ENCODE measurements around the gene RAB11A. TPM values are rescaled to one million over a fixed set of nuclear protein-coding genes. Genes with fewer than 3 reads are reported as not detected.

RAB11A gene
- 100 to 1,000 TPM; 141 to 151 TPM for total RNA-seq

- H3K36me3 Mint-ChIP-seq: peaks cover 10% of the 10 kb centered on the region
- peak within 1 kb of the TSS; percentile 100 for H3K4me3 Mint-ChIP-seq
- POLR2A ChIA-PET: interaction anchor here (0.6 to 3.2 kb wide), 25 partner anchors 9 to 636 kb away, joined by 3 to 28 read pairs (median 4); partner anchors contain the start of genes DENND4A, HACD3, INTS14 and ZWILCH
Observed at GRCh38 chr15:65869126-65869953, at the start of gene RAB11A. TSS of gene RAB11A (plus strand) at chr15:65869491. CDS start at chr15:65869586, 95 bp downstream.

GRCh38 chr15:65819563-65819960 is 49.7 kb upstream of the RAB11A start:
- H3K4me1 Mint-ChIP-seq: peaks cover 47% of the 10 kb centered on the region

More at GRCh38 chr15:65869126-65869953, at the start of gene RAB11A:
- peaks cover 3% of the 10 kb centered on the region for H3K27me3 Mint-ChIP-seq
- H3K4me1 Mint-ChIP-seq: peaks cover 18% of the 10 kb centered on the region
- peak within 1 kb of the TSS; percentile 98 for H3K27ac Mint-ChIP-seq
- DNase-seq (peak; percentile 94), ATAC-seq (ENCODE audit: low read depth) (peak; percentile 93)
- no peaks in the 10 kb centered on the region for H3K9me3 Mint-ChIP-seq

GRCh38 chr15:65821070-65821469 is 48.2 kb upstream of the RAB11A start:
- DNase-seq (no peak), ATAC-seq (ENCODE audit: low read depth) (no peak)
- no peaks in the 10 kb centered on the region for H3K36me3 Mint-ChIP-seq
- peak overlapping the region; percentile 20 for H3K4me3 Mint-ChIP-seq
- no peaks in the 10 kb centered on the region for H3K9me3 Mint-ChIP-seq
- H3K27ac Mint-ChIP-seq: peak overlapping the region; percentile 85
- H3K27me3 Mint-ChIP-seq: no peaks in the 10 kb centered on the region
- H3K4me1 Mint-ChIP-seq: peaks cover 47% of the 10 kb centered on the region
- POLR2A ChIA-PET: interaction anchor here (2.9 to 4.8 kb wide), 2 partner anchors 12 to 29 kb away, joined by 24 to 84 read pairs; partner anchors contain the start of gene DENND4A

More at GRCh38 chr15:65819563-65819960, 49.7 kb upstream of the RAB11A start:
- ATAC-seq (ENCODE audit: low read depth) (no peak), DNase-seq (no peak)
- Mint-ChIP-seq H3K9me3 (no peaks in the 10 kb centered on the region), H3K36me3 (no peaks in the 10 kb centered on the region), H3K27me3 (no peaks in the 10 kb centered on the region), H3K4me3 (peak overlapping the region; percentile 66), H3K27ac (peak overlapping the region; percentile 85)
- POLR2A ChIA-PET: interaction anchor here (0.6 to 4.9 kb wide), 10 partner anchors 8 to 536 kb away, joined by 3 to 84 read pairs (median 4); partner anchors contain the start of genes DENND4A and RAB11A

GRCh38 chr15:65822316-65822715 is 47.0 kb upstream of the RAB11A start:
- POLR2A ChIA-PET: interaction anchor here (0.6 to 4.0 kb wide), 2 partner anchors 31 to 186 kb away, joined by 3 to 23 read pairs; partner anchors contain the start of gene DENND4A
- H3K36me3 Mint-ChIP-seq: peaks cover 1% of the 10 kb centered on the region
- H3K4me3 Mint-ChIP-seq: no peak overlapping the region
- H3K27ac Mint-ChIP-seq: no peak overlapping the region
- ATAC-seq (ENCODE audit: low read depth) (no peak), DNase-seq (no peak)
- H3K9me3 Mint-ChIP-seq: no peaks in the 10 kb centered on the region
- H3K4me1 Mint-ChIP-seq: peaks cover 48% of the 10 kb centered on the region
- H3K27me3 Mint-ChIP-seq: no peaks in the 10 kb centered on the region

GRCh38 chr15:65824031-65824743 is 45.1 kb upstream of the RAB11A start:
- Mint-ChIP-seq H3K27ac (no peak overlapping the region), H3K9me3 (no peaks in the 10 kb centered on the region), H3K27me3 (no peaks in the 10 kb centered on the region), H3K4me1 (peaks cover 50% of the 10 kb centered on the region), H3K4me3 (no peak overlapping the region), H3K36me3 (peaks cover 2% of the 10 kb centered on the region)
- ATAC-seq (ENCODE audit: low read depth) (no peak), DNase-seq (no peak)
- POLR2A ChIA-PET: interaction anchor here (0.7 to 4.0 kb wide), 2 partner anchors 33 to 58 kb away, joined by 3 to 23 read pairs; partner anchors contain the start of gene DENND4A

GRCh38 chr15:65824941-65825544 is 44.2 kb upstream of the RAB11A start:
- DNase-seq (no peak), ATAC-seq (ENCODE audit: low read depth) (no peak)
- Mint-ChIP-seq H3K4me1 (peaks cover 46% of the 10 kb centered on the region), H3K4me3 (no peak overlapping the region), H3K9me3 (no peaks in the 10 kb centered on the region), H3K36me3 (peaks cover 2% of the 10 kb centered on the region), H3K27me3 (no peaks in the 10 kb centered on the region), H3K27ac (no peak overlapping the region)
- POLR2A ChIA-PET: interaction anchor here (4.0 kb wide), 1 partner anchor 34 kb away, joined by 23 read pairs; the partner anchor contains the start of gene DENND4A

- POLR2A ChIA-PET: interaction anchor here (0.6 to 3.3 kb wide), 5 partner anchors 8 to 934 kb away, joined by 3 to 51 read pairs (median 6); partner anchors contain the start of gene DENND4A
- no peaks in the 10 kb centered on the region for H3K27me3 Mint-ChIP-seq
- ATAC-seq (ENCODE audit: low read depth) (no peak), DNase-seq (no peak)
- H3K4me1 Mint-ChIP-seq: peaks cover 40% of the 10 kb centered on the region
- no peaks in the 10 kb centered on the region for H3K9me3 Mint-ChIP-seq
- peaks cover 4% of the 10 kb centered on the region for H3K36me3 Mint-ChIP-seq
- H3K4me3 Mint-ChIP-seq: peak overlapping the region; percentile 64
- H3K27ac Mint-ChIP-seq: peak overlapping the region; percentile 87
Observed at GRCh38 chr15:65827065-65827464, 42.2 kb upstream of the RAB11A start.

GRCh38 chr15:65828585-65828984 is 40.7 kb upstream of the RAB11A start:
- no peaks in the 10 kb centered on the region for H3K27me3 Mint-ChIP-seq
- ATAC-seq (ENCODE audit: low read depth) (peak; percentile 72), DNase-seq (no peak)
- peak overlapping the region; percentile 63 for H3K4me3 Mint-ChIP-seq
- peak overlapping the region; percentile 81 for H3K27ac Mint-ChIP-seq
- no peaks in the 10 kb centered on the region for H3K9me3 Mint-ChIP-seq
- H3K36me3 Mint-ChIP-seq: peaks cover 4% of the 10 kb centered on the region
- peaks cover 55% of the 10 kb centered on the region for H3K4me1 Mint-ChIP-seq
- POLR2A ChIA-PET: interaction anchor here (1.0 to 3.3 kb wide), 5 partner anchors 11 to 50 kb away, joined by 3 to 51 read pairs (median 8); partner anchors contain the start of gene DENND4A

GRCh38 chr15:65829130-65829764 is 40.0 kb upstream of the RAB11A start:
- DNase-seq: no peak
- peaks cover 4% of the 10 kb centered on the region for H3K36me3 Mint-ChIP-seq
- H3K9me3 Mint-ChIP-seq: no peaks in the 10 kb centered on the region
- ATAC-seq (ENCODE audit: low read depth): peak; percentile 27
- peaks cover 58% of the 10 kb centered on the region for H3K4me1 Mint-ChIP-seq
- POLR2A ChIA-PET: interaction anchor here (1.0 to 3.3 kb wide), 5 partner anchors 11 to 51 kb away, joined by 3 to 51 read pairs (median 8); partner anchors contain the start of gene DENND4A
- no peaks in the 10 kb centered on the region for H3K27me3 Mint-ChIP-seq
- peak overlapping the region; percentile 81 for H3K27ac Mint-ChIP-seq
- peak overlapping the region; percentile 63 for H3K4me3 Mint-ChIP-seq

- no peaks in the 10 kb centered on the region for H3K9me3 Mint-ChIP-seq
- H3K27ac Mint-ChIP-seq: peak overlapping the region; percentile 94
- no peaks in the 10 kb centered on the region for H3K27me3 Mint-ChIP-seq
- DNase-seq: peak; percentile 68
- H3K4me1 Mint-ChIP-seq: peaks cover 46% of the 10 kb centered on the region
- peak; percentile 66 for ATAC-seq (ENCODE audit: low read depth)
- POLR2A ChIA-PET: interaction anchor here (0.6 to 3.5 kb wide), 9 partner anchors 13 to 528 kb away, joined by 3 to 36 read pairs (median 5); partner anchors contain the start of genes DENND4A and RAB11A
- peak overlapping the region; percentile 84 for H3K4me3 Mint-ChIP-seq
- H3K36me3 Mint-ChIP-seq: peaks cover 4% of the 10 kb centered on the region
Observed at GRCh38 chr15:65832549-65833364, 36.5 kb upstream of the RAB11A start.

GRCh38 chr15:65833501-65834205 is 35.6 kb upstream of the RAB11A start:
- no peaks in the 10 kb centered on the region for H3K9me3 Mint-ChIP-seq
- DNase-seq (no peak), ATAC-seq (ENCODE audit: low read depth) (no peak)
- no peaks in the 10 kb centered on the region for H3K27me3 Mint-ChIP-seq
- H3K4me3 Mint-ChIP-seq: peak overlapping the region; percentile 84
- H3K4me1 Mint-ChIP-seq: peaks cover 37% of the 10 kb centered on the region
- POLR2A ChIA-PET: interaction anchor here (1.0 to 3.5 kb wide), 7 partner anchors 14 to 132 kb away, joined by 3 to 36 read pairs (median 6); partner anchors contain the start of genes DENND4A and RAB11A
- peak overlapping the region; percentile 94 for H3K27ac Mint-ChIP-seq
- peaks cover 4% of the 10 kb centered on the region for H3K36me3 Mint-ChIP-seq
